ENCODE results near the gene CAV1.
"Not testable (repeated sequence)": the region's sequence is repeated elsewhere in the genome, so short reads cannot be mapped to it uniquely, and the experiment has no call there.

Gene CAV1

DNA sequence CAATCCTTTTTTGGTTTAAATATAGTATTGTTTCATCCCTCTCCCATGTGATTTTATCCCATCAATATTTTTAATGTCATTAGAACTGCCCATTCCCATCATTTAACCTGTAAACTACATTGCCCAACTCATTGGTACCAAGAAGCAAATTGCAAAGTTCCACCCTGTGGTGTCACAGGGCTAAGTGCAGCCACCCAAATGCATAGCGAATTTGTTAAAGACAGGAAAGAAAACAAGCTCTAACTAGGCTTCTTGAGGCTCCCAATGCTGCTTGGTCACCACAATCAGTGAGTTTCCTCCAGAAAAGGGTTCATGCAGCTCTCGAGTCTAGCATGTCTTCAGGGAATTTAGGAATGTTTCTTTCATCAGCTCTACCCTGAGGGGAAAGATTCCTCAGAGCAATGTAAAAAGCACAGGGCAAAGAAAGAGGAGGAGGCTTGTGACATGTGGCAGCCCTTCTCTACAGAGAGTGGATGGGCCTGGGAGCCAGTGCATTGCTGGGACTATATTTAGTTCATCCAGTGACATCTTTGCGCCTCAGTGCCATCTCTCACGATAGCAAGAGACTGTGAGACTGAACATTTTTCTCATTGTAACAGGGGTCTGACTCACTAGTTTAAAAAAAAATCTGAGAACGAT lies 58.1 kb downstream of the CAV1 start:
- no peak for DNase-seq (ENCODE audit: low spot score)

- DNase-seq (ENCODE audit: low spot score): no peak
Measured at GRCh38 chr7:116583653-116584052, 58.8 kb downstream of the CAV1 start.

DNA sequence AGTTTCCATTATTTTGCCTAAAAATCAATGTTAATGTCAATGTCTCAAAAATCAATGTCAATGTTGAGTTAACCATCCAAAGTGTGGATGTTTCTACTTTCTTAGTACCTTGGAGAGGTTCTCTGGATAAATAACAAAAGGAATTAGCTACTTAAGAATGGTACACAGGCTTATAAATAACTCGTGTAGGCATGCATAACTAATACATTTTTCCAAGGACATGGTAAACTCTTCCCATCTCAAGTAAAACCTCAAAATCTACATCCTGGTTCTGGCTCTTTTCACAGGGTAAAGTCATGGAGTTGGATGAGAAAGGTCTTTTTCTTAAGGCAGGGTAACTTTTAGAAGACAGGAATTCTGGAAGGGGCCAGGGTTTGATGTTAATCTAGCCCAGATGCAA lies 59.9 kb downstream of the CAV1 start:
- DNase-seq (ENCODE audit: low spot score): no peak

DNA sequence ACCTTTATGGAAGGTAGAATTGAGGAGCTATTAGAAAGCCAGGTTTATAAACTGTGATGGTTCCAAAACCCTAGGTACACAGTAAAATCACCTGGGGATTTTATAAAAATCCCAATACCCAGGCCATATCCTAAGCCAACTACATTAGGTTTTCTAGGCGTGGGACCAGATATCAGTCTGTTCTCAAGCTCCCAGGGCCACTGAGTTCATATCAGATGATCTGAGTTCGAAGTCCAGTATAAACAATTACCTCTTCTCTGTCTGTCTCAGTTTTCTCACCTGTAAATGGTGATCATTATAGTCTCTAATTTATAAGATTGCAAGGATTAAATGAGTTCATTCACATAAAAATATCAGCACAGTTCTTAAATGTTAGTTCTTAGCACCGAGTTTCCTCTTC lies 60.6 kb downstream of the CAV1 start:
- DNase-seq (ENCODE audit: low spot score): no peak

GRCh38 chr7:116585967-116586366 lies 61.1 kb downstream of the CAV1 start:
- no peak for DNase-seq (ENCODE audit: low spot score)

DNA sequence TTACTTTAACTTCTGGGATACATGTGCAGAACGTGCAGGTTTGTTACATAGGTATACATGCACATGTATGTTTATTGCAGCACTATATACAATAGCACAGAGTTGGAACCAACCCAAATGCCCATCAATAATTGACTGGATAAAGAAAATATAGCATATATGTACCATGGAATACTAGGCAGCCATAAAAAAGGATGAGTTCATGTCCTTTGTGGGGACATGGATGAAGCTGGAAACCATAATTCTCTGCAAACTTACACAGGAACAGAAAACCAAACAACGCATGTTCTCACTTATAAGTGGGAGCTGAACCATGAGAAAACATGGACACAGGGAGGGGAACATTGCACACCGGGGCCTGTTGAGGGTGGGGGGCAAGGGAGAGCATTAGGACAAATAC lies 62.4 kb downstream of the CAV1 start:
- not testable (repeated sequence) for DNase-seq (ENCODE audit: low spot score)

GRCh38 chr7:116588225-116588624 lies 63.4 kb downstream of the CAV1 start:
- no peak for DNase-seq (ENCODE audit: low spot score)

- DNase-seq (ENCODE audit: low spot score): peak; percentile 60
Measured at GRCh38 chr7:116588641-116589594, 64.1 kb downstream of the CAV1 start.

DNA sequence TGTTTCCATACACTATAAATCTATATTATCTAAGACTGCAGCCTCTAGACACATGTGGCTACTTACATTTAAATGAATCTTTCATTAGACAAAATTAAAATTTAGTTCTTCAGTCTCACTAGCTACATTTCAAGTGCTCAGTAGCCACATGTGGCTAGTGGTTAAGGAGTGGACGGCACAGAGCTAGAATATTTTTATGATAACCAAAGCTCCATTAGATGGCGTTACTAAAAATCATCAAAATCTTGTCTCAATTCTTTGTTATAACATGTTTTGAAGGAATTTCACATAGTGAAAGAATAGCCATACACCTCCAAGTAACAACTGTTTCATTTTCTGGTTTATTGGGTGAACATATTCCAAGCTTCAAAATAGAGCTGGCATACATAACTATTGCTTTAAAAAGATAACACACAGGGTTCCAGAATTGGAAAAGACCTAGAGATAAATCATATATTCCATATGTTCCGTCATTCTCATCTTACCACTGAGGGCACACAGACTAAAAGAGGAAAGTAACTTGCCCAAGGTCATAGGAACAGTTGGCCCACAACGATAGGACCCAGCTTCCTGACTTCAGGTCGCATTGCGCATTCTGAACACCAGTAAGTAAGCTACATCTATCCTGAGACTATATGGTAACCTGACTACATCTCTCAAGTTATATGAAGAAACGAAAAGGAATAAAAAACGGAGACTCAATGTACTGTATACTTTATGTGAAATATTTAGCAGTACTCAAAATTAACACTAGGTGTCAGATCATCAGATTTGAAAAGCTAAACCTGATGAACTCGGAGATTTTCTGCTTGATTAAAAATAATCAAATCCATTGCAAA lies 66.6 kb downstream of the CAV1 start:
- DNase-seq (ENCODE audit: low spot score): peak; percentile 18

DNA sequence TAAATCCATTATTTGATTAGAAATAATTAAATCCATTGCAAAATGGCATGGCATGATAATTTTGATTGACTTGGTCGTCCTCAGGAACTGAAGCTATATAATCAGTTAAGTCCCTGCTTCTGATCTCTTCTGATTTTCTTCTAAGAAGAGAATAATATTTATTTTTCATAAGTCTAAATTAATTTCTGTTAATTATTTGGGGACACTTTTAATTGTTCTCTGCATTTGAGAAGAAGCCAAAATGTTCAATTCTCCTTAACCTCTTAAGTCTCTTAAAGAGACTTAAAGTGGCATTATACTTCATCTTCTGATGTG lies 67.2 kb downstream of the CAV1 start:
- DNase-seq (ENCODE audit: low spot score): no peak

DNA sequence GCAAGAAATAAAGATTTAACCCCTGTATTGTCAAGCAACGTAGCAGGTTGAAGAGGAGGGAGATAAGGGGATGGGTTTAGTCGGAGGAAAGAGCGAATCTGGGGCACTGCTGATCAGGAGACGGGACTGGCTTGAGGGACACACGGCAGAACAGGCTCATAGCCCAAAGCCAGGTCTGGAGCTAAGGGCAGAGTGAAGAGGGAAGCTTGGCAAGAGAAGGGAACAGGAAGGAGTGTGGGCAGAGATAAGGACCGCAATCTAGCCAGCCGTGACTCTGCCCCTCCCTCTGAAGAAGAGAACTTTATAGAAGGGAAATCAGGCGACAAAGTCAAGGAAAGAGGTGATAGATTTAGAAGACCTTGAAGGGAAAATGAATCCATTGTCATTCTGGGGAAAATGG lies 67.6 kb downstream of the CAV1 start:
- no peak for DNase-seq (ENCODE audit: low spot score)

DNA sequence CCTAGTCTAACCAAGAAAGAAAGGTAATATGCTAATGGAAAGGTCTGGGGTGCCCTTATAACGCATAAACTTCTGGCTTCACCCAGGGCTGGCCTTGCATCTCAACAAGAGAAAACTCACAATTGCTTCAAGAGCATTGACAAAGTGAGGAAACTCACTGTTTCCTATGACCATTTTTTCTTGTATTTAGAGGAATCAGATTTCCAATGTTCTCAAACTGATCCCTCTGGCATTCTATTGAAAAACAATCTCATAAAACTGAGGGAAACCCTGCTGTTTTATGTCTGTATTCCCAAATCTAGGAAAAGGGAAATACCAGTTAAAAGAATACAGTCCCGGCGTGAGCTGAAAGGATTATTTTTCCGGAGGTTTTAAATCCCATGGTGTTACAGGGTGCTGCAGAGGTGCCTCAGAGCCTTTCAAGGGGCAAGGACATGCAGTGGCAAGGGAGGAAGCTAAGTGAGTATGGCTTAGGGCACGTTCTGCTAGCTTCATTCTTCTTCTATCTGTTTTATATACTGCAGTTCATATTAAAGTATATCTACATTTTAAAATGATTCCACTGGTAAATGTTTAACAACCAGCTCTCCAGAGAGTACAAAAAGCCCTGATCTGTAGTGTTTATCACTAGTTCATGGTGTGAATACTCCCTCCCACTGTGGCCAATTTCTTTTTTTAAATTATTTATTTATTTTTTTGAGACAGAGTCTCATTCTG lies 68.7 kb downstream of the CAV1 start:
- DNase-seq (ENCODE audit: low spot score): no peak

DNA sequence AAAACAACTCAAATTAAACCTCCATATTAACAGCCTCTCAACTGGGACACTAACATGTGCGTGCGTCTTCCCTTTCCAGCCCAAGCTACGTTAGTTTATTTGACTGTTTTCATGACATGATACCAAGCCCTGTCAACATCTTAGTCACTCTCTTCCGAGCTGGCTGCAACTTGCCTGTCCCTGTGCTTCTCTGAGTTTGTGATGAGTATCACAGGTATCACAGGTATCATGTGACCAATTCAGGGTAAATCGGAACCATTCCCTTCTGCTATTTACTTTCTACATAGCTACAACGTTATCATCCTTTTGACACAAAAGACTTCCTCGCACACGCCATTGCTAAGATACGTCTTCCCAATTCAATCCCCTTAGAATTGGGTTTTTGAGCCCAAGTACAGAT lies 70.2 kb downstream of the CAV1 start:
- no peak for DNase-seq (ENCODE audit: low spot score)

DNA sequence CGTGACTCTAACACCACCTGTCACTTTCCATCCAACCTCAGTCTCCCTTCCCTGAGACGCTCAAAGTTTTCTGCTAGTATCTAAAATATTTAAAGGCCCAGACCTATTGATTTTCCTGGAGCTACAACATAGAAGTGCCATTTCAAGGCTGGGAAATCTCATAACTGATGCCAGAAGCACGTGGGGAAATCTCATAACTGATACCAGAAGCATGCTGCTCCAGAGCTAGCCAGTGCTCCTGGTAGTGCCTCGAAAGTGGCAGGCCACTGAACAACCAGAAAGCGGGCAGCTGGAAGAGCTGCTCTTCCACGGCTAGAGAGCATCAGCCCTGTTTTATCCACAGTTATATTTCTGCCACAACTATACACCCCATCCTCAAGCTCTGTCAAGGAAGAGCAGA lies 72.5 kb downstream of the CAV1 start:
- no peak for DNase-seq (ENCODE audit: low spot score)

DNA sequence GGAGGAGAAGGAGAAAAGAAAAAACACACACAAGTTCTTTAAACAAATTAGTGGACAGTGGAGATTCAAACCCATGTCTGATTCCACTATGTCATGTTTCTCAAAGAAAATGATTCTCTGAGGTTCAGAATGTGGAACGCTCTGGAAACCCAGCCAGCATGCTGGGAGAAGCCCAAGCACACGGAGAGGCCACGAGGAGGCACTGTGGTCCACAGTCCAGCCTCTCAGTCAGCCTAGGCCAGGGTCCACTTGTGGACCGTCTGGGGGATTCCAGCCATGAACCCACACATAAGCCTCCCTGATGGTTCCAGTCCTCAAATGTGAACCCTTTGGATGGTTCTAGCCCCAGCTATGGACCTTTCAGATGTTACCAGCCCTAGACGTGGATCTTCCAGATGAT lies 73.4 kb downstream of the CAV1 start:
- DNase-seq (ENCODE audit: low spot score): no peak

DNA sequence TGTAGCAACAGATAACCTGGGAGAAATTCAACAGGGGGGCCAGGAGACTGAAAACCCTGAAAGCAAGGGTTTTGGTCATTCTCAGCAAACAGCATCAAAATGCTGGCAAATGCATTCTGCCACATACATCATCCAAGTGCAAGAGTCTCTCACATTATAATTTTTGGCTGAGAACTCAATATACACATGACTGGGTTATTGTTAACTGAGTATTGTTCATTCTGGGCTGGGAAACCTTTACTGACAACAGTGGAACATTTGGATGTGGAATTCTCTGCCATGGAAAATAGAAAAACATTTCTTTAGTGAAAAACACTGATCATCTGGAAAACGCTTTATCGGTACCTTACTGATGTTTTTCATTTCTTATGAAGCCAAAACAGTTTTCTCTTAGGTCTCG lies 74.0 kb downstream of the CAV1 start:
- DNase-seq (ENCODE audit: low spot score): no peak

DNA sequence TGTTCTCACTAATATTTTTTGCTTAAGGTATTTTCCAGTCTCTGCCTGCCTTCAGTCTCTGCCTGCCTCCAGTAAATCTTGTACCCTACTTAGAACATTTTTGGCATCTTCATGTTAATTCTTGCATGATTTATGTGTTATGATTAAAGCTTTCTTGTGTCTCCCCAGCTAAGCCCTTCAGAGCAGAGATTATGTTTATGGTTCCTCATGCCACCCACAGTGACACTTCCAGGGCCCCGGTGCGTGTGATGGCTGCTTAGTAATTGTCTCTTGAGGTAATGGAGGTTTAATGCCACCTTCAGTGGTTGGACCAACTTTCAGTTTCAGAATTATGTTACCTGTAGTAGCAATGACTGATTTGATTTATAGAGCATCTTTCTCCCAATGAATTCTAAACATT lies 76.6 kb downstream of the CAV1 start:
- DNase-seq (ENCODE audit: low spot score): no peak

GRCh38 chr7:116607299-116607698 lies 82.5 kb downstream of the CAV1 start:
- DNase-seq (ENCODE audit: low spot score): no peak

- DNase-seq (ENCODE audit: low spot score): no peak
Measured at GRCh38 chr7:116610210-116610609, 85.4 kb downstream of the CAV1 start.

- DNase-seq (ENCODE audit: low spot score): no peak
Measured at GRCh38 chr7:116610721-116611120, 85.9 kb downstream of the CAV1 start.
